ENCODE measurements around the gene SIPA1L2. TPM values are rescaled to one million over a fixed set of nuclear protein-coding genes. Genes with fewer than 3 reads are reported as not detected.
"Not testable (repeated sequence)": the region's sequence is repeated elsewhere in the genome, so short reads cannot be mapped to it uniquely, and the experiment has no call there.

Gene SIPA1L2
- total RNA-seq, 4 donors from 2014 or later: 20.5 to 111 (median 39.8) TPM

- DNase-seq (ENCODE audit: low spot score) (no peak), ATAC-seq (ENCODE audit: low FRiP score) (peak; percentile 24)
- no peak for TF ChIP-seq CTCF (IDR thresholded peaks at IDR 0.05)
These were observed 9.5 kb downstream of the SIPA1L2 start for GRCh38 chr1:232620356-232620969.

- no peak for ATAC-seq (ENCODE audit: low FRiP score)
- no peak for TF ChIP-seq CTCF (IDR thresholded peaks at IDR 0.05)
- DNase-seq (ENCODE audit: low spot score): no peak
These were observed 12.7 kb downstream of the SIPA1L2 start for GRCh38 chr1:232617237-232617636.

GRCh38 chr1:232615306-232615800 is 14.6 kb downstream of the SIPA1L2 start:
- TF ChIP-seq CTCF (IDR thresholded peaks at IDR 0.05): no peak
- no peak for DNase-seq (ENCODE audit: low spot score)
- no peak for ATAC-seq (ENCODE audit: low FRiP score)

- DNase-seq (ENCODE audit: low spot score) (no peak), ATAC-seq (ENCODE audit: low FRiP score) (no peak)
- TF ChIP-seq CTCF (IDR thresholded peaks at IDR 0.05): no peak
These were observed 15.1 kb downstream of the SIPA1L2 start for GRCh38 chr1:232614811-232615210.

- DNase-seq (ENCODE audit: low spot score): no peak
- TF ChIP-seq CTCF (IDR thresholded peaks at IDR 0.05): no peak
- ATAC-seq (ENCODE audit: low FRiP score): peak; percentile 80
These were observed 16.1 kb downstream of the SIPA1L2 start for GRCh38 chr1:232613752-232614381.

- ATAC-seq (ENCODE audit: low FRiP score); DNase-seq (ENCODE audit: low spot score): not testable (repeated sequence)
These were observed 17.1 kb downstream of the SIPA1L2 start for GRCh38 chr1:232612836-232613235.

- TF ChIP-seq CTCF (IDR thresholded peaks at IDR 0.05): no peak
- DNase-seq (ENCODE audit: low spot score): no peak
- no peak for ATAC-seq (ENCODE audit: low FRiP score)
These were observed 18.1 kb downstream of the SIPA1L2 start for GRCh38 chr1:232611834-232612233.

- not testable (repeated sequence) for ATAC-seq (ENCODE audit: low FRiP score)
These were observed 18.8 kb downstream of the SIPA1L2 start for GRCh38 chr1:232610902-232611745.

More at GRCh38 chr1:232610902-232611745, 18.8 kb downstream of the SIPA1L2 start:
- not testable (repeated sequence) for DNase-seq (ENCODE audit: low spot score)
